OCI-M1 (cell line): ENCODE results near the gene OR14C36.
A peak's percentile ranks its signal among the peaks of the same experiment; 100 is the strongest.
"Not testable (repeated sequence)": the region's sequence is repeated elsewhere in the genome, so short reads cannot be mapped to it uniquely, and the experiment has no call there.

Source experiments
- DNase-seq: peaks from one replicate; lab custom pipeline; 2025; lab: John Stamatoyannopoulos, UW

Gene OR14C36, protein sequence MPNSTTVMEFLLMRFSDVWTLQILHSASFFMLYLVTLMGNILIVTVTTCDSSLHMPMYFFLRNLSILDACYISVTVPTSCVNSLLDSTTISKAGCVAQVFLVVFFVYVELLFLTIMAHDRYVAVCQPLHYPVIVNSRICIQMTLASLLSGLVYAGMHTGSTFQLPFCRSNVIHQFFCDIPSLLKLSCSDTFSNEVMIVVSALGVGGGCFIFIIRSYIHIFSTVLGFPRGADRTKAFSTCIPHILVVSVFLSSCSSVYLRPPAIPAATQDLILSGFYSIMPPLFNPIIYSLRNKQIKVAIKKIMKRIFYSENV

DNA sequence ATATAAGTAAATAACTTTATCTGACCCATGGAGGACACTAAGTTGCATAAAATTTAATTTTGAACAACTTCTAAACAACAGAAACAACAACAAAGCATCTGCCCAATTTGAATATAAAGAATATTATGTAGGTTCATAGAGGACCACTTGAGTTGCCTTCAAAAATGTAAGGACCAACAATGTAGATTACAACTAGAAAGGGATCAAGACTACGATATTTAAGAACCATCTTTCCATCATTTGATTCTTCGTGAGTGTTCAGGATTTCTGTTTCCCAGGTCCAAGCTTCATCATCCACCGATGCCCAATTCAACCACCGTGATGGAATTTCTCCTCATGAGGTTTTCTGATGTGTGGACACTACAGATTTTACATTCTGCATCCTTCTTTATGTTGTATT, at the start of gene OR14C36:
OR14C36 (plus strand) TSS at position 301 of the 400 bp plus-strand sequence; CDS start at position 301, 0 bp downstream.
- no peak for DNase-seq

DNA sequence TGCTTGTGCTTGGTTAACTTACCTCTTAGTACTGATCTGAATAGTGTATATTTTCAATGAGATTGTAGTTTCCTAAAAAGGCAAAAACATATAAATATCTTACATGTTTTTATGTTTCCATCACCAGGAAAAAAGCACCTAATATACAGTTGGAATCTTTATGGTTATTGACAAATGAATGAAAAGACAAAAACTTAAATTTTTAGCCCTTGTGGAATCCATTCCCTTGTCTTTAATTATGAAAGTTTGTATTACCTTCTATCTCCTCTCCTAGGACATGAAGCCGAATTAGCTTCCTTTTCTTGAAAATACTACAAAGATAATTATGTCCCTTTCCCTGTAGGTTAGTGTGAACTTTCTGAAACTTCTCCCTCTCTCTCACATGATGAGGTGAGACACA, 45.3 kb upstream of the OR14C36 start, which contains the start of gene OR2T12:
OR2T12 (minus strand) TSS at position 101 of the 400 bp plus-strand sequence. CDS start 7,846 bp downstream, outside the sequence.
- no peak for DNase-seq

DNA sequence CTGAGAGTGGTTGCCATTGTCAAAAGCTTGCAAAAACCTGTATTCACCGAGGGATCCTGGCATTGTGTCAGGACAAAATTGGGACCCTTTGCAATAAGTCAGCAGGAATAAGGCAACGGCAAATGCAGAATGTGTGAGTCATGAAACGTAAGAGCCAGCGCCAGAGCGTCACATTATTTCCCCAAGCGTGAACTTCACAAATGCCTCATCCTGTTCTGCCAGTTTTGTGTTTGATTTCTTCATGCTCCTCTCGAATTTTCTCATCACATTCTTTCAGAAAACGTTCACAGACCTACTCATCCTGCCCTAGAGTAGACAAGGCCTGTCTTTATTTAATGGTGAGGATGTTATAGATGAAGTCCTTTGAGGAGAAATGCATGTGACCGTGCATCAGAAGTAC, 42.9 kb upstream of the OR14C36 start:
- DNase-seq = not testable (repeated sequence)

DNA sequence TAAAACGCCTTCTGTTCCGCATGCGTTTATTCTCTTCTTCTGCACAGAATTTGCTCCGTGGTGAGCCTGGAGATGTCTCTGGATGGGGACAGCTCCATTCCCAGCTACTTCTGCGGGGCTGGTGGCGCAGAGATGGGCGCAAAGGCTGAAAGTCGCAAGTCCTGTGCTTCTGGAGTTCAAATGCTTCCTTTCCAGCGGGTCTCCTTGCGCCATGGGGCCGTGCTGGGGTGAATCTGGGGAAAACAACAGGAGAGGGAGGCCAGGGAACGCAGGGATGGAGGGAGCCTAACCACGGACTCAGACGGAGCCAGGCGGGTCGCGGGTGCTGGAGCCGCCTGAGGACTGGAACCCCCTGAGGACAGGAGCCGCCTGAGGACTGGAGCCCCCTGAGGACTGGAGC, 42.5 kb upstream of the OR14C36 start:
- no peak for DNase-seq

- not testable (repeated sequence) for DNase-seq
Observed at GRCh38 chr1:248306740-248307139, 41.8 kb upstream of the OR14C36 start.

- DNase-seq = no peak
Observed at GRCh38 chr1:248316796-248317195, 31.8 kb upstream of the OR14C36 start.

DNA sequence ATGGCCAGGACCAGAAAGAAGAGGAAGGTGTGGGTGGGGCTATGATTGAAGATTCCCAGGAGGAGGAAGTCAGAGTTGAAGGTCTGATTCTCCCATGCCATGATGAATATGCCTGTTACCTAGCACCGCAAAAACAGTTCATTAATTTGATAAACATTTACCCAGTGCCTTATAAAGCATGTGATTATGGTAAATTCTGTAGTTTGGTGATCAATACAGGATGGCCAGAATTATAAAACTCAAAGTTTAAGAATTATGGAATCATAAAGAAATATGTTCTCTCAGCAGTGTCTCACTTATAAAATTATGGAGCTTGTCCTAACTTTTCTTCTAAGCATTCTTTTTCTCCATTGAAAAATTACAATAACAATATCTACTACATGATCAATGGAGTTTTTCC, 24.1 kb upstream of the OR14C36 start, which contains the start of gene OR2M7:
OR2M7 (minus strand) TSS at position 101 of the 400 bp plus-strand sequence; CDS start at position 101, 0 bp downstream.
- no peak for DNase-seq

DNA sequence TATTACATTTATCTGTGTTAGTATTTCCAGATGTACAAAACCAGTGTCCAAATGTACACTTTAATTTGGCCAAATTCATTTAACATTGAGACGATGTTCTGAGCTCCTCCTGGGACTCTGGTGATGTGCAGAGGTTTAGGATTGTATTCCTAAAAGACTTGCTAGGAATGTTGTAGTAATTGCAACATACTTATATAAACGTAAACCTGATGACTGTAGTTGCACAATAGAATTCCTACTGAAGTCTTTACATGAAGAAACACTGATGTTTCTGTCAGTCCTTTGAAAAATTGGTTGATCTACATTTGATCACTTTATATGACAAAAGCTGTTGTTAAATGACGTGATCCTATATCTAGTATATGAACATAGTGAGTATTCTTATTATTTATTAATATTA, 5.1 kb upstream of the OR14C36 start:
- DNase-seq = no peak

GRCh38 chr1:248359415-248359814, 10.8 kb downstream of the OR14C36 start:
- no peak for DNase-seq

DNA sequence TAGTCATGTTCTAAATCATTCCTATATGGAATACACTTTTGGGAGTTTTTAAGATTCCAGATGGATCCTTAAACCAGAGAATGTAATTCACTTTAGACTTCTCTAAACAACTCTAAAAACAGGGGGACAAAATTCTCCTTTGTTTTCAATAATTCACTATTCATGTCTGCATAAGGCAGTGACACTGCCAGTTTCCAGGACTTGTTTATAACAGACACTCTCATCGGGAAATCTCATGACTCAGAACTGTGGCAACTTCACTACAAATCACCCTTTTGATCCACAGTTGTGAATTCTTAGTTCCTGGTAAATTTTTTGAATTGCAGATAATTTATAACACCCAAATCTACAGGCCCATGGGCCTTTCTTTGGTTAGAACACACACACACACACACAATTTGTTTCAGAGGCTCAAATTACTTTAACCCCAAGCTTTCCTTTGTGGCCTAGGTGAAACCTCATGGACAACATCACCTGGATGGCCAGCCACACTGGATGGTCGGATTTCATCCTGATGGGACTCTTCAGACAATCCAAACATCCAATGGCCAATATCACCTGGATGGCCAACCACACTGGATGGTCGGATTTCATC, 12.6 kb downstream of the OR14C36 start, which contains the start of gene OR2T4:
OR2T4 (plus strand) TSS at position 545 of the 595 bp plus-strand sequence; CDS start at position 545, 0 bp downstream.
- DNase-seq = peak; percentile 31

- DNase-seq = no peak
Observed at GRCh38 chr1:248366609-248367008, 18.0 kb downstream of the OR14C36 start.

- DNase-seq = no peak
Observed at GRCh38 chr1:248372394-248372793, 23.8 kb downstream of the OR14C36 start.

DNA sequence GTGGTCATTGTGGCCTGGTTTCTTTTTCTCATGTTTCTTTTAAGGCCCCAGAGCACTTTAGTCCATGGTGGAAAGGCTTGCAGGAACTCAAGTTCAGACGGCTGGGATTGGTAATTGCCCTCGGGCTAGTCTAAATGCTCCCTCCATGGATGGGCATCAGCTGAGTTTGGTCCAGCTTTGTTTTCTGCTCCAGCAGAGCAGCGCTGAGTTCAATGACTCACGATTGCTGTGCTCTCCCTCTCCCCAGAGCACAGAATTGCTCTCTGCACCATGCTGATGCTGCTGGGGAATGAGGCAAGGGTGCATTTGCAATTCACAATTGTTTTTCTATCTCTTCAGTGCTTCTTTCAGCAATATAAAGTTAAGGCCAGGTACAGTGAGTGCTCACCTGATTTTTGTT, 25.2 kb downstream of the OR14C36 start:
- DNase-seq = no peak

DNA sequence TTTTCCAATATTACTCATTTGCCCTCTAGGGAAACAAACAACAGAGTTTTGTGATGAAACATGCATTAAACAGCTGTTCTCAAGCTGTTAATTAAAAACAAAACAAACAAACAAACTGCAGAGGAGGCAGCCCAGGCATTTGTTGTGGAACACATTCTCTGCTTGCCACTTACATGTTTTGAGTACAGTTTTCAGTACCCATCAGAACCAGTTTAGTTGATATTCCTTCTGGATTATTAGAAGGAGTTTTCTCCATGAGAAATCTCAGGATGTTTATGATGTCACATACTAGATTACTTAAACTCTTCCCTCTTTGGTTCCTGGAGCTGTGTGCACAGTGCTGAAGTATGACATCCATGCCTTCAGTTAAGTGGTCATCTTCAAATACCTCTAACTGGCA, 26.9 kb downstream of the OR14C36 start, which contains the start of gene OR2T6:
OR2T6 (plus strand) TSS at position 301 of the 400 bp plus-strand sequence. CDS start 11,863 bp downstream, outside the sequence.
- DNase-seq = no peak

GRCh38 chr1:248376916-248377315, 28.3 kb downstream of the OR14C36 start:
- DNase-seq = peak; percentile 17

GRCh38 chr1:248380854-248381253, 32.3 kb downstream of the OR14C36 start:
- no peak for DNase-seq

GRCh38 chr1:248388426-248388825, 39.9 kb downstream of the OR14C36 start:
- DNase-seq = no peak

DNA sequence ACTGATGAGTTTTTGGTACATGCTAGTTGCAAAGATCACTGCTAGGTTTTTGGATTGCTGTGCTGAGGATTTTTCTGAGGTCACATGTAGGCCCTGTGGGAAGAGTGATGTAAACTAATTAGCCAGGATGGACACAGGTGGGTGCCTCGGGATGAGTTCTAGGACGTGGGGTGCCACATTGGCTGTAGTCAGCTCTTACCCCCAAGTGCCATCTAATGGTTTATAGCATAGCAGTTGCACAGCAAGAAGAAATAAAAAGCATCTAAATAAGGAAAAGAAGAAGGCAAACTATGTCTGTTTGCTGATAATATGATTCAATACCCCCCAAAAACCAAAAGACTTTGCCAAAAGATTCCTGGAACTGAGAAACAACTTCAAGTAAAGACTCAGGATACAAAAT, 44.5 kb downstream of the OR14C36 start:
- no peak for DNase-seq
